Testis (tissue), 3 donors: ENCODE results near the gene SOX18. TPM values are rescaled to one million over a fixed set of nuclear protein-coding genes. Genes with fewer than 3 reads are reported as not detected.

Source experiments
- DNase-seq: peaks from one replicate; pipeline ENCODE4 v3.0.0-alpha.2; 2019
- H3K27ac ChIP-seq, 2 donors: fragments of 200-600 bp; sonication (generic); one replicate each; pipeline ENCODE4 v1.5.1; 2019
- H3K27me3 ChIP-seq: fragments of 200-600 bp; sonication (generic); one replicate; pipeline ENCODE4 v1.5.1; 2019
- H3K36me3 ChIP-seq: fragments of 200-600 bp; sonication (generic); one replicate; pipeline ENCODE4 v1.5.1; 2017; ENCODE audit warnings: low read depth; ENCODE audit errors: missing control alignments
- H3K4me1 ChIP-seq: fragments of 200-600 bp; sonication (generic); one replicate; pipeline ENCODE4 v1.5.1; 2019
- H3K4me3 ChIP-seq, 2 donors: fragments of 200-600 bp; sonication (generic); one replicate each; pipeline ENCODE4 v1.5.1; 2017 to 2019
- H3K9me3 ChIP-seq: fragments of 200-600 bp; sonication (generic); one replicate; pipeline ENCODE4 v1.5.1; 2017
- POLR2A ChIP-seq: fragments of 450-650 bp; IDR thresholded peaks from one replicate; pipeline ENCODE4 v1.6.1; 2017; ENCODE audit warnings: antibody characterized with exemption, mild to moderate bottlenecking, moderate library complexity
- WGBS, 2 donors: methylation state at CpG; one replicate each; pipeline ENCODE4 v1.1.5; 2018; 5-methylcytosine and 5-hydroxymethylcytosine counted together
- intact Hi-C: fragments of 100-400 bp; cut with DNase I; formaldehyde crosslinking; loops from one replicate; pipeline ENCODE4 v1.15.1; 2023; ENCODE audit warnings: low total_unique reads
- polyA plus RNA-seq: library from polyadenylated mRNA; stranded (reverse); fragments of 350-450 nt; fragmentation: Illumina TruSeq; extraction: RNeasy Lipid Tissue Mini Kit (QIAGEN cat#74804); gene quantifications from one replicate; pipeline ENCODE4 v1.2.3, GENCODE V29; 2014; ENCODE audit warnings: low read depth, low replicate concordance; ENCODE audit not compliant: insufficient read depth
- total RNA-seq, 2 donors: library from RNA; depleted of rRNA; stranded (reverse); fragments of >200 nt; gene quantifications; one replicate each; pipeline ENCODE4 v1.2.3, GENCODE V29; 2016
- TF ChIP-seq, protein P1 (sequence below), 3 experiments: fragments of 450-650 bp in 2 of 3; fragments of 200-600 bp in 1 of 3; sonication (generic) in 1 of 3; IDR thresholded peaks; one replicate each; pipeline ENCODE4 v1.5.1; 2016 to 2019; ENCODE audit warnings: antibody characterized with exemption in 3 of 3, mild to moderate bottlenecking in 2 of 3, moderate library complexity in 1 of 3

SOX18 gene
- total and polyA plus RNA-seq, 3 donors from 2014 or later: 6.1 to 17.1 (median 7.9) TPM

DNA sequence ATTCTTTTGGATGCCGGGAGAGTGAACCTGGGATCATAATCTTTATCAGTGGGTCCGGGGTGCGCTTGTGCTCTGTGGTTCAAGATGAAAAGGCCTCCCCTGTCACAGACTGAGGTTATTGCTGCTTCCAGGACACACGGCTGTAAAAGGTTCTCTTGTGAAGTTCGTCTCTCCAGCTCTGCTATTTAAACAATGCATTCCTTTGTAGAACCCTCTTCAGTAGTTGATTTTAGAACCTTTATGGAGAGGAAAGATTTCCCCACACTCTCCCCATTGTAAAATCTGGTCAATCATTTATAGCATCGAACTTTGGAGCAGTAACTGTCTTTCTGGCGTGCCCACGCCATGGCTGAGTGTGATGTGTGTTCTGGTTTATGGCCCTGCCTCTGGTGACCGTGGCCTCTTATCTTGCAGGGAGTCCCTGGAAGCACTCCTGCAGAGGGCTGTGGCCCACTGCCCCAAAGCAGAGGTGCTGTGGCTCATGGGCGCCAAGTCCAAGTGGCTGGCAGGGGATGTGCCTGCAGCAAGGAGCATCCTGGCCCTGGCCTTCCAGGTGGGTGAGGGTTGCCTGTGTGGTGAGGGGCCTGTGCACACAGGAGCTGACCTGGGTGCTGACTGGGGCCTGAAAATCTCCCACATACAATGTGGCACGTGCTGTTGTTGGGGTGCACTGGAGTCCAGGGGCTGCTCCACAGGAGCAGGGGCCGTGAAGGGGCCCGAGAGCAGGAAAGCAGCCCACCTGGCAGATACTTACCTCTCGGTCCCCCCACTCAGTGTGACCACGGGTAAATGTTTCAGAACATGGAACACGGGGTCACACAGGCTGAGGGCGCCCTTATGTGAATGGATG lies 25.1 kb downstream of the SOX18 start:
- 89 to 95% methylated on average over 15 to 17 of the region's 17 CpGs for WGBS, 2 donors
- H3K27ac ChIP-seq: no peak overlapping the region
- no peaks in the 10 kb centered on the region for H3K4me1 ChIP-seq
- H3K4me3 ChIP-seq: no peak overlapping the region
- TF ChIP-seq POLR2A: no peak
- TF ChIP-seq, protein P1, sequence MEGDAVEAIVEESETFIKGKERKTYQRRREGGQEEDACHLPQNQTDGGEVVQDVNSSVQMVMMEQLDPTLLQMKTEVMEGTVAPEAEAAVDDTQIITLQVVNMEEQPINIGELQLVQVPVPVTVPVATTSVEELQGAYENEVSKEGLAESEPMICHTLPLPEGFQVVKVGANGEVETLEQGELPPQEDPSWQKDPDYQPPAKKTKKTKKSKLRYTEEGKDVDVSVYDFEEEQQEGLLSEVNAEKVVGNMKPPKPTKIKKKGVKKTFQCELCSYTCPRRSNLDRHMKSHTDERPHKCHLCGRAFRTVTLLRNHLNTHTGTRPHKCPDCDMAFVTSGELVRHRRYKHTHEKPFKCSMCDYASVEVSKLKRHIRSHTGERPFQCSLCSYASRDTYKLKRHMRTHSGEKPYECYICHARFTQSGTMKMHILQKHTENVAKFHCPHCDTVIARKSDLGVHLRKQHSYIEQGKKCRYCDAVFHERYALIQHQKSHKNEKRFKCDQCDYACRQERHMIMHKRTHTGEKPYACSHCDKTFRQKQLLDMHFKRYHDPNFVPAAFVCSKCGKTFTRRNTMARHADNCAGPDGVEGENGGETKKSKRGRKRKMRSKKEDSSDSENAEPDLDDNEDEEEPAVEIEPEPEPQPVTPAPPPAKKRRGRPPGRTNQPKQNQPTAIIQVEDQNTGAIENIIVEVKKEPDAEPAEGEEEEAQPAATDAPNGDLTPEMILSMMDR (IDR thresholded peaks at IDR 0.05): no peak
- no peaks in the 10 kb centered on the region for H3K27me3 ChIP-seq
- peaks cover 4% of the 10 kb centered on the region for H3K36me3 ChIP-seq
- H3K9me3 ChIP-seq: no peaks in the 10 kb centered on the region
- intact Hi-C loops: no loop called here
- no peak for DNase-seq

DNA sequence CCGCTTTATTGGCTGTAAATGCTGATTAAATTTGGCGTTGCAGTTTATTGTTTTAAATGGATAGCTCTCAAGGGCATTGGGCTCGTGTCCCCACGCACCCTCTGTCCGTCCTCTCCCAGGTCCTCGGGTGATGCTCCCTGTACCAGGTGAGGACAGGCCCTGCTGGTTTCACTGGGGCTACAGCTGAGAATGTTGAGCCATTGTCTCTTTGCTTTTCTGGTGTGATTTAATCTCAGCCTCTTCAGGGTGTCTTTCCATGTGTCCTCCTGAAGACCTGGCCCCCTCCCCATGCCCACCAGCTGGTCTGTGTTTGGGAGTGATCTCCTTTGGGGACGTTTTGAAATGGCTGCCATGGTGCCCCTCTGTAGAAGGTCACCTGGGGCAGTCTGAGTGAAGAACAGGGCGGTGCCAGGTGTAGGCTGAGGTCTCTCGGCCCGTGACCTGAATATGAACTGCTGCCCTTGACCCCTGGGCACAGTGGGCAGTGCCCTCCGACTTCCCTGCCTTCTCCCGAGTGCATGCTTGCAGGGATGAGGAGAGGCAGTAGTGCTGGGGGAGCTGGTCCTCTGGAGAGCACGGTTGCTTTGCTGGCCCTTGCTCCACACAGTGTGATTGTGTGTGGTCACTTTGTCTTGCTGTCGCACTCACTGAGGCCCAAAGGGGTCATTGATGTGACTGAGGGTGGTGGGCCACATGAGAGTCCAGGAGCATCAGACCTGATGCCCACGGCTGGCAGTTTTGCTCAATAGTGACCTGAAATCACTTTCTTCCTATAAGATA lies 25.9 kb downstream of the SOX18 start:
- intact Hi-C loops: no loop called here
- H3K36me3 ChIP-seq: peaks cover 4% of the 10 kb centered on the region

DNA sequence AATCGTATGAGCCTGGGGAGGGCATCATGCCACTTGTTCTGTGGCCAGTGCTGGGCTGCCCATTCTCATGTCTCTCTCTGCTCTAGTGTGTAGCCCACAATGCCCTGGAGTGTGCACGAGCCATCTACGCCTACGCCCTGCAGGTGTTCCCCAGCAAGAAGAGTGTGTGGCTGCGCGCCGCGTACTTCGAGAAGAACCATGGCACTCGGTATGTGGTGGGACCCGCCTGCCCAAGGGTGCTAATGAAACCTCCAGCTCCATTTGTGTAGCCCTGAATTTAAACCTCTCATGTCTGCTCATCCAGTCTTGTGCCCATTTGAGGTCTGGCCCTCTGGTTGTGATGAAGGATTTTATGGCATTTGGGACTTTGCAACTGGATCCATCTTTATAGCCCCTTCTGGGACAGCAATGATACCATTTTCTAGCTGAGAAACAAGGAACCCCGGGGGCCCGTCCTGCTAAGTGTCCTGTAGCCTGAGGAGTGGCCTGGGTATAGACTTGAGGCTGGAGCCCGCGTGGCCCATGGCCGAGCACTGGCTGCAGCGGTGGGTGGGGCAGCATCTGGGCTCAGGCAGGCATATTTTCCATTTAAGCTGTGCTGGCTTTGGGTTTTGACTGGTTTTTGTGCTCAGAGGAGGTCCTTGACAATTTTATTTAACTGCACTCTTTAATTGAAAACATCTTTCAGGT lies 26.6 kb downstream of the SOX18 start:
- Histone ChIP-seq H3K27ac (no peak overlapping the region), H3K4me3 (no peak overlapping the region), H3K27me3 (no peaks in the 10 kb centered on the region), H3K4me1 (no peaks in the 10 kb centered on the region), H3K9me3 (no peaks in the 10 kb centered on the region), H3K36me3 (peaks cover 4% of the 10 kb centered on the region)
- 92 to 96% methylated on average over 17 of the region's 17 CpGs for WGBS, 2 donors
- intact Hi-C loops: no loop called here
- TF ChIP-seq POLR2A: no peak
- TF ChIP-seq, protein P1 (IDR thresholded peaks at IDR 0.05): no peak
- no peak for DNase-seq

More for the DNA sequence above, 25.9 kb downstream of the SOX18 start:
- WGBS, 2 donors: 88 to 90% methylated on average over 11 to 15 of the region's 15 CpGs
- Histone ChIP-seq H3K9me3 (no peaks in the 10 kb centered on the region), H3K27me3 (no peaks in the 10 kb centered on the region), H3K4me1 (no peaks in the 10 kb centered on the region), H3K27ac (no peak overlapping the region), H3K4me3 (no peak overlapping the region)
- DNase-seq: no peak
- TF ChIP-seq, protein P1 (IDR thresholded peaks at IDR 0.05): no peak
- no peak for TF ChIP-seq POLR2A

DNA sequence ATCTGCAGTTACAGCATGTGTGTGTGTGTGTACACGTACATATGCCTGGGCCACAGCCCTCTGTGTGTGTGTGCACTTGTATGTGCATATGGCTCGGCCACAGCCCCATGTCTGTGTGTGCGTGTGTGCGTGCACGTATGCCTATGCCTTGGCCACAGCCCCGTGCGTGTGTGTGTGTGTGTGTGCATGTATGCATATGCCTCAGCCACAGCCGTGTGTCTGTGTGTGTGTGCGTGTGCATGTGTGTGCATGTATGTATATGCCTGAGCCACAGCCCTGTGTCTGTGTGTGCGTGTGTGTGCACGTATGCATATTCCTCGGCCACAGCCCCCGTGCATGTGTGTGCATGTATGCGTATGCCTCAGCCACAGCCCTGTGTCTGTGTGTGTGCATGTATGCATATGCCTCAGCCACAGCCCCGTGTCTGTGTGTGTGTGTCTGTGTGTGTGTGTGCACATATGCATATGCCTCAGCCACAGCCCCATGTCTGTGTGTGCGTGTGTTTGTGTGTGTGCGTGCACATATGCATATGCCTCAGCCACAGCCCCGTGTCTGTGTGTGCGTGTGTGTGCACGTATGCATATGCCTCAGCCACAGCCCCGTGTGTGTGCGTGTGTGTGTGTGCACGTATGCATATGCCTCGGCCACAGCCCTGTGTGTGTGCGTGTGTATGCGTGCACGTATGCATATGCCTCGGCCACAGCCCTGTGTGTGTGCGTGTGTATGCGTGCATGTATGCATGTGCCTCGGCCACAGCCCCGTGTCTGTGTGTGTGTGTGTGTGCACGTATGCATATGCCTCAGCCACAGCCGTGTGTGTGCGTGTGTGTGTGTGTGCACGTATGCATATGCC lies 28.1 kb downstream of the SOX18 start:
- no peaks in the 10 kb centered on the region for H3K9me3 ChIP-seq
- H3K27ac ChIP-seq: no peak overlapping the region
- WGBS, 2 donors: 91 to 93% methylated on average over 21 to 35 of the region's 36 CpGs
- no peaks in the 10 kb centered on the region for H3K4me1 ChIP-seq
- no peak overlapping the region for H3K4me3 ChIP-seq
- no peak for DNase-seq
- TF ChIP-seq, protein P1 (IDR thresholded peaks at IDR 0.05): no peak
- TF ChIP-seq POLR2A: no peak
- H3K27me3 ChIP-seq: no peaks in the 10 kb centered on the region
- intact Hi-C loops: no loop called here
- no peaks in the 10 kb centered on the region for H3K36me3 ChIP-seq
